SJCRH30 (cell line): ENCODE results near the gene SSX2IP. TPM values are rescaled to one million over a fixed set of nuclear protein-coding genes. Genes with fewer than 3 reads are reported as not detected.

ENCODE experiments used
- DNase-seq, 2 experiments: peaks; one replicate each; pipeline ENCODE4 v3.0.0-alpha.2; 2015 to 2020
- H3K27ac ChIP-seq: fragments of 250-450 bp; sonication (Bioruptor Pico); 2 replicates; pipeline ENCODE4 v1.5.1; 2020; ENCODE audit warnings: mild to moderate bottlenecking, moderate library complexity
- H3K27me3 ChIP-seq: fragments of 250-450 bp; sonication (Bioruptor Pico); 2 replicates; pipeline ENCODE4 v1.5.1; 2020; ENCODE audit warnings: mild to moderate bottlenecking, moderate library complexity
- H3K36me3 ChIP-seq: fragments of 250-450 bp; sonication (Bioruptor Pico); 2 replicates; pipeline ENCODE4 v1.5.1; 2020; ENCODE audit warnings: mild to moderate bottlenecking, moderate library complexity
- H3K4me1 ChIP-seq: fragments of 250-450 bp; sonication (Bioruptor Pico); 2 replicates; pipeline ENCODE4 v1.5.1; 2020; ENCODE audit warnings: mild to moderate bottlenecking, moderate library complexity
- H3K4me3 ChIP-seq: fragments of 250-450 bp; sonication (Bioruptor Pico); 2 replicates; pipeline ENCODE4 v1.5.1; 2020; ENCODE audit warnings: mild to moderate bottlenecking, moderate library complexity
- H3K9me3 ChIP-seq: fragments of 250-450 bp; sonication (Bioruptor Pico); replicated peaks from 2 replicates; pipeline ENCODE4 v1.5.1; 2020; ENCODE audit warnings: mild to moderate bottlenecking, moderate library complexity
- total RNA-seq: library from RNA; depleted of rRNA; stranded (reverse); fragments of >200 nt; shearing (Covaris generic); gene quantifications from 2 replicates; pipeline ENCODE4 v1.2.3, GENCODE V29; 2014

Gene SSX2IP
- total RNA-seq, 1 experiment from 2014 or later: 27.2 TPM

DNA sequence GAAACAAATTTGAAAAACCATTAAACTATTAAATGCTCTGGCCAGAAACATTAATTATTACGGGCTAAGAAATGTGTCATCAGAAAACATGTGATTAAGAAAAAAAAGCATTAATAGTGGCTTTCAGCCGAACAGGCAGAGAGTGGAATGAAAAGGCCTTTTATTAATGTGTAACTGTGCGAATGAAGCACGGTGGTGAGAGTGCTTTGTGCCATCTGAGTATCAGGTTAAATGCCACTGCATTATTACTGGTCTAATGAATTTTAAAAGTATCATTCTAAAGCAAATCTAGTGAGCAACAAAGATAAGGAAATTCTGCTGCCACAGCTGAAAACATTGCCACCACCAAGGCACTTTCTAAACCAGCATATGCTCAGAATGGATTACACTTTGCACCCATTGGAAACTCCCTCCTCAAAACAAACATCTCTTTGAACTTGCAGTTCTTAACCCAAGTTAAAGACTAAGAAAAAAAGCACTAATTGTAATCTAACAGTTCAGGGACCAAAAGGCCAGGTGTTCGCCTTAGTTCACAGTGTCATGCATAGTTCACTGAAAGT lies 30.0 kb upstream of the SSX2IP start:
- H3K36me3 ChIP-seq: no peaks in the 10 kb centered on the region
- no peaks in the 10 kb centered on the region for H3K4me1 ChIP-seq
- H3K4me3 ChIP-seq: no peak overlapping the region
- DNase-seq: no peak
- no peaks in the 10 kb centered on the region for H3K9me3 ChIP-seq
- no peaks in the 10 kb centered on the region for H3K27me3 ChIP-seq
- no peak overlapping the region for H3K27ac ChIP-seq

DNA sequence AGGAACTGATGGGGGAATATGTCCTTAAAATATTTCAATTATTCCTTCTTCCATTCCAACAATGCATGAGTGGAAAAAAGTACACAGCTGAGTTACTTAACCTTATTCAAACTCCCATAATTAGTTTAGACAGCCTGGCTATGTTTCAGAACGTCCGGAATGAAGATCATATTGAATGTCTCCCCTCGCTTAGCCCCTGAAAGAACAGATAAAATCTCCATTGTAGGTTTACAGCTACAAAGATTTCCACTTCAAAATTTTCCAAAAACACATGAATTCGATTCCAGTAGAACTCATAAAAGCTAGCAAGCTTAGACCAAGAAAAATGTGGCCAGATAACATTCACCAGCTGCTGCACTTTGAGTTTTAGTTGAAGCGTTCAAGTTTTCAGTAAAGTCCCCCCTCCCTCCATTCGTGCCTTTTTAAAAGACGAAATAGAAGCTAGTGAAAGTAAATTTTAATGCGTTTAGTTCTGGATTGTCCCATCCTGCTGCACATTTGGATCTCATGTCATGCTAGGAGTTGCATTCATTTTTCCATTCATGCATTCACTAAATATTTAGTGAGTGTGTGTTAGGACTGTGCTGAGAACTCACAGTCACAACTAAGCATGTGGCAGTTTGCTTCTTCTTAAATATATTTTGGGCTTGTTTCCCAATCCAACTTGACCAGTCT lies 29.4 kb upstream of the SSX2IP start:
- Histone ChIP-seq H3K4me3 (no peak overlapping the region), H3K9me3 (no peaks in the 10 kb centered on the region), H3K27ac (no peak overlapping the region), H3K4me1 (no peaks in the 10 kb centered on the region), H3K27me3 (no peaks in the 10 kb centered on the region), H3K36me3 (no peaks in the 10 kb centered on the region)
- no peak for DNase-seq

- DNase-seq: no peak
- H3K36me3 ChIP-seq: no peaks in the 10 kb centered on the region
- no peak overlapping the region for H3K27ac ChIP-seq
- H3K4me1 ChIP-seq: no peaks in the 10 kb centered on the region
- no peaks in the 10 kb centered on the region for H3K27me3 ChIP-seq
- no peak overlapping the region for H3K4me3 ChIP-seq
- H3K9me3 ChIP-seq: no peaks in the 10 kb centered on the region
Observed at GRCh38 chr1:84715342-84716019, 25.2 kb upstream of the SSX2IP start.

DNA sequence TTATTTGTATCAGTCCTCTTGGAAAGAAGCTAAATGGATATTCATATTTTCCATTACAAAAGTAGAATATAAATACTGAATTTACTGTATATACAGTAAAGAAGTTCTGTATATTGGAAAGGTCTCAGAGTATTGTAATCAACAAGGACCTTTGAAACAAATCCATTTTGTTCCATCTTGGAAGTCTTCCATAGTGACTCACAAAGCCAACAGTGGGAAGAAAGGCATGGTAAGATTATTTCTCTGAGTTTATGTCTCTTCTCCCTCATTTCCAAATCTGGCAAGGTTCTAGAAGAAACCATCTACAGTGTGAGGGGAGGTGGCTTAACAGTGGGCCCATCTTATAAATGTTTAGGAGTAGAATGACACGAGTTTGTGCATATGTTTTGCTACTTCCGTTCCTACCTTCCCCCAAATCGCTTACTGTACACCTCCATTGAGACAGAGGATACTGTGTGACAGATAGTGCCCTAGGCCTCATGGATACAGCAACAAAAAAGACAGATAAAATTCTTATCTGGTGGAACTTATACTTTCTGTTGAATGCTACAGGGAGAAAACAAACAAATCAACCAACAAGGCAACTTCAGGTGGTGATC lies 22.1 kb upstream of the SSX2IP start:
- DNase-seq: no peak
- no peak overlapping the region for H3K4me3 ChIP-seq
- no peak overlapping the region for H3K27ac ChIP-seq
- no peaks in the 10 kb centered on the region for H3K27me3 ChIP-seq
- no peaks in the 10 kb centered on the region for H3K9me3 ChIP-seq
- no peaks in the 10 kb centered on the region for H3K4me1 ChIP-seq
- no peaks in the 10 kb centered on the region for H3K36me3 ChIP-seq

GRCh38 chr1:84711869-84712268 lies 21.6 kb upstream of the SSX2IP start:
- H3K27ac ChIP-seq: no peak overlapping the region
- no peaks in the 10 kb centered on the region for H3K36me3 ChIP-seq
- no peaks in the 10 kb centered on the region for H3K27me3 ChIP-seq
- DNase-seq: no peak
- no peak overlapping the region for H3K4me3 ChIP-seq
- H3K9me3 ChIP-seq: no peaks in the 10 kb centered on the region
- no peaks in the 10 kb centered on the region for H3K4me1 ChIP-seq

DNA sequence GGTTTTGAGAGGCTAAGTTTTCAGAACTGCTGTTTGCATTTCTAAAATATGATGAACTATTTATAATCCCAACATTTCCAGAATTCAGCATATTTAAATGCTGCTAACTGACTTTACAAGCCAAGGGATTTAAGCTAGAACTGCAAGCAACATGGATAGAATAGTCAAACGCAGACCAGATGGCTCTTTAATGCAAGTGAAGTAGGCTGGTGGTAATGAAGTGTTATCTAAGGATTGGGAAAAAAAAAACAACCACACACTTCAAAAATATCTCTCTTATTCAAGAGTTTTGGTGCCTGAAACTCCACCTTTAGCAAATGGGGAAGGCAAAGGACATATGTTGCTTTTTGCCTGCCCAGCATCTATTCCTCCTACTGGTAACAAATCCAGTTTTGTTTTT lies 20.9 kb upstream of the SSX2IP start:
- no peak overlapping the region for H3K27ac ChIP-seq
- no peak for DNase-seq
- no peaks in the 10 kb centered on the region for H3K9me3 ChIP-seq
- no peaks in the 10 kb centered on the region for H3K27me3 ChIP-seq
- H3K36me3 ChIP-seq: no peaks in the 10 kb centered on the region
- H3K4me1 ChIP-seq: no peaks in the 10 kb centered on the region
- no peak overlapping the region for H3K4me3 ChIP-seq

- no peaks in the 10 kb centered on the region for H3K9me3 ChIP-seq
- no peak for DNase-seq
- no peak overlapping the region for H3K27ac ChIP-seq
- no peak overlapping the region for H3K4me3 ChIP-seq
- H3K36me3 ChIP-seq: no peaks in the 10 kb centered on the region
- no peaks in the 10 kb centered on the region for H3K27me3 ChIP-seq
- no peaks in the 10 kb centered on the region for H3K4me1 ChIP-seq
Observed at GRCh38 chr1:84709131-84709530, 18.9 kb upstream of the SSX2IP start.

DNA sequence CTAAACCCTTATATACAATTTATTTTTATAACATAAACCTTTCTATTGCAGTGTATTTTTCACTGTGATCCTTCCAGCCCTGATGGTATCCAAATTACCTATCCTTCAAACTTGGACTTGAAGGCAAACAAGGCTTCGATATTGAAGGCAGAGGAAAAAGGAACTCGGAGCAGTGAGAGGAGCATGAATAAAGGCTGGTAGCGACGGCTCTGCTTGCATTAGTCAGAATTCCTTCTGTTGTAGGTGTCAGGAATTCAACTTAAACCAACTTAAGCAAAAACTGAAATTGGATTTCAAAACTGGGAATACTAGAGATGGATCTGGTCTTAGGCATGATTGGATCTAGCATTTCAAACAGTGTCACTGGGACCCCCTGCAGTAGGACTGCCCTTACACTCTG lies 17.8 kb upstream of the SSX2IP start:
- H3K36me3 ChIP-seq: no peaks in the 10 kb centered on the region
- no peak overlapping the region for H3K27ac ChIP-seq
- H3K4me1 ChIP-seq: no peaks in the 10 kb centered on the region
- no peaks in the 10 kb centered on the region for H3K27me3 ChIP-seq
- DNase-seq: no peak
- no peaks in the 10 kb centered on the region for H3K9me3 ChIP-seq
- no peak overlapping the region for H3K4me3 ChIP-seq

- Histone ChIP-seq H3K4me3 (no peak overlapping the region), H3K27me3 (no peaks in the 10 kb centered on the region), H3K27ac (no peak overlapping the region), H3K36me3 (no peaks in the 10 kb centered on the region), H3K4me1 (peaks cover 13% of the 10 kb centered on the region), H3K9me3 (no peaks in the 10 kb centered on the region)
- no peak for DNase-seq
Observed at GRCh38 chr1:84705513-84705912, 15.3 kb upstream of the SSX2IP start.

DNA sequence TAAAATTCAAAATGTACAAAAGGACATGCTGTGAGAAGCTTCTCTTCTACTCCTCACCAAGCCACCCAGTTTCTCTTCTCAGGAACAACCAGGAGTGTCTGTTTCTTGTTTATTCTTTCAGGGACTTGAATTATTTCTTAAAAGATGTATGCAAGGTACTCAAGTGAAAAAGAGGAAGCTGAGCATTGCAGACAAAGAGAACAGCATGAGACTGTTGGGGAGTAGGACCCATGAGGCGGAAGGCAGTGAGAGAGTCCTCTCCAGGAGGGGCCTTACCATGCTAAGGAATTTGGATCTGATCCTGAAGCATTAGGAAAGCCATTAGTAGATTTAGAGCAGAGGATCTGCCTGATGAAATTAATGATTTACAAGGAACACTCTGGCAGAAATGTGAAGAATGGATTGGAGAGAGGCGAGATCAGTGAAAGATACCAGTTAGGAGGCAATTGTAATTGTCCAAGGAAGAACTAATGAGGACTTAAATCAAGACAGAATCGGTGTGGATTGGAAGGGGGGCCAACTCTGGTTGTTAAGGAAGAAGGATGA lies 14.7 kb upstream of the SSX2IP start:
- Histone ChIP-seq H3K27me3 (no peaks in the 10 kb centered on the region), H3K4me1 (peaks cover 13% of the 10 kb centered on the region), H3K27ac (no peak overlapping the region), H3K9me3 (no peaks in the 10 kb centered on the region), H3K36me3 (no peaks in the 10 kb centered on the region), H3K4me3 (no peak overlapping the region)
- DNase-seq: no peak

DNA sequence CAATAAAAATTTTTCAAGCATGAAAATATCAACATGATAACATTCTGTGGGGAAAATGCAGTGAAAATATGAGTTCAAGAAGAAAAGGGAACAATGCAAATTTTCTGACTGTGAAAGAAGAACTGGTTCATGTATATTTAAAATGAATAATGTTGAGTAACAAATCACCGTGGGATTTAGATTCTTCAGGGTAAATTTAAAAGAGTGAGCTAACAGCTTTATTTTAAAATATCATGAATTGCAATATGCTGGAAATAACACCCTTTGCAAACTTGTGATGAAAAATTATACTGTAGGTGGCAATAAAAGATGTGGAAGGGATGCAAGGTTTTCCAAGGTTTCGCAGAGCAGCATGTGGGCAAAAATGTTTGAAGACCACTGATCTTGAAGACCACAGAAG lies 13.2 kb upstream of the SSX2IP start:
- Histone ChIP-seq H3K27ac (no peak overlapping the region), H3K4me1 (peaks cover 22% of the 10 kb centered on the region), H3K27me3 (no peaks in the 10 kb centered on the region), H3K9me3 (no peaks in the 10 kb centered on the region), H3K36me3 (no peaks in the 10 kb centered on the region), H3K4me3 (no peak overlapping the region)
- DNase-seq: no peak

GRCh38 chr1:84702143-84702542 lies 11.9 kb upstream of the SSX2IP start:
- Histone ChIP-seq H3K4me1 (peaks cover 27% of the 10 kb centered on the region), H3K27me3 (no peaks in the 10 kb centered on the region), H3K36me3 (no peaks in the 10 kb centered on the region), H3K4me3 (no peak overlapping the region), H3K27ac (no peak overlapping the region), H3K9me3 (no peaks in the 10 kb centered on the region)
- no peak for DNase-seq

- Histone ChIP-seq H3K4me1 (peaks cover 27% of the 10 kb centered on the region), H3K4me3 (peak overlapping the region; percentile 55), H3K9me3 (no peaks in the 10 kb centered on the region), H3K27ac (peak overlapping the region; percentile 47; the same call in 1 of the 2 replicates), H3K27me3 (no peaks in the 10 kb centered on the region), H3K36me3 (no peaks in the 10 kb centered on the region)
- DNase-seq: peak in 1 of 2 experiments; percentile 56
Observed at GRCh38 chr1:84701376-84701775, 11.1 kb upstream of the SSX2IP start.

DNA sequence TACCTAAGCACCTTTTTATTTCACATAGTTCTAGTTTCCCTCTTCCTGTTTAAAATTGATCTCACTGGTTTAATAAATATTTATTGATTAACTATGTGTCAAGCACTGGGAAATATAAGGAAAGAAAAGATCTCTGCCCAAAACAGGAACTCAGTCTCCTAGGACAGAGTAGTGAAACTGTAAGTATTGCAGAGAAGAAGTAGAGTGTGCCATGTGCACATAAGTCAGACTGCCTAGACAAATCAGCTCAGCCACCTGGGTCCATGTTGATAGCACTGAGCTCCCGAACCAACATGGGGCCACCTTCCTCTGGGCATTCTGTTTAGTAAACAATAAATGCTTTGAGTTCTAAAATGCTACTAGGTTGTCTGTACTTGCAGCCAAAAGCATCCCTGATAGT lies 9.8 kb upstream of the SSX2IP start:
- no peaks in the 10 kb centered on the region for H3K27me3 ChIP-seq
- no peak for DNase-seq
- H3K4me1 ChIP-seq: peaks cover 27% of the 10 kb centered on the region
- H3K27ac ChIP-seq: no peak overlapping the region
- no peaks in the 10 kb centered on the region for H3K9me3 ChIP-seq
- no peak overlapping the region for H3K4me3 ChIP-seq
- no peaks in the 10 kb centered on the region for H3K36me3 ChIP-seq
